IMR-90 (cell line): ENCODE data around the gene FYCO1. TPM values are rescaled to one million over a fixed set of nuclear protein-coding genes. Genes with fewer than 3 reads are reported as not detected.

Source experiments
- ATAC-seq: fragments of 200-7000 bp; cut with Tn5 transposase; 2 replicates; pipeline ENCODE4 v1.9.1; 2020; ENCODE audit warnings: low read depth, mild to moderate bottlenecking, moderate library complexity
- BruUV-seq: library from RNA; stranded (reverse); fragments of 400-500 nt; replicated peaks from 2 replicates; lab custom pipeline; 2021; lab: Mats Ljungman, UMichigan
- CTCF ChIA-PET: fragments of 300-600 bp; formaldehyde crosslinking; extraction: SDS; loops from one replicate; lab custom pipeline; 2021; ENCODE audit warnings: antibody characterized with exemption; lab: Yijun Ruan, JAX
- POLR2A ChIA-PET: fragments of 300-600 bp; sonication (Branson Sonifier 250); formaldehyde crosslinking; loops from one replicate; lab custom pipeline; 2022; ENCODE audit warnings: antibody characterized with exemption; ENCODE audit not compliant: unreplicated experiment; lab: Charles Lee
- DNase-seq: peaks from one replicate; pipeline ENCODE4 v3.0.0; 2013
- H2AFZ ChIP-seq: replicated peaks from 2 replicates; pipeline ENCODE3; 2013; ENCODE audit warnings: low read length, mild to moderate bottlenecking; ENCODE audit not compliant: poor library complexity
- H2AK5ac ChIP-seq: 2 replicates; pipeline ENCODE4 v1.6.1; 2013; ENCODE audit warnings: low read depth, low read length, inconsistent platforms
- H2AK9ac ChIP-seq: replicated peaks from 2 replicates; pipeline ENCODE3; 2013; ENCODE audit warnings: mild to moderate bottlenecking, low read depth, low read length, moderate library complexity; ENCODE audit not compliant: poor library complexity
- H2BK120ac ChIP-seq: 2 replicates; pipeline ENCODE4 v1.6.1; 2013; ENCODE audit warnings: low read depth, low read length, inconsistent platforms
- H2BK15ac ChIP-seq: 3 replicates; pipeline ENCODE4 v1.6.1; 2013; ENCODE audit warnings: low read depth, low read length, inconsistent platforms
- H2BK20ac ChIP-seq: 2 replicates; pipeline ENCODE4 v1.6.1; 2013; ENCODE audit warnings: low read depth, mild to moderate bottlenecking, inconsistent platforms, low read length, moderate library complexity
- H2BK5ac ChIP-seq: 2 replicates; pipeline ENCODE4 v1.6.1; 2013; ENCODE audit warnings: mild to moderate bottlenecking, low read depth, low read length, inconsistent platforms; ENCODE audit not compliant: poor library complexity, severe bottlenecking
- H3K14ac ChIP-seq: replicated peaks from 2 replicates; pipeline ENCODE4 v1.6.1; 2013; ENCODE audit warnings: low read depth, low read length, inconsistent platforms
- H3K18ac ChIP-seq: 2 replicates; pipeline ENCODE4 v1.6.1; 2013; ENCODE audit warnings: low read depth, low read length, control low read depth
- H3K23ac ChIP-seq: 2 replicates; pipeline ENCODE4 v1.6.1; 2013; ENCODE audit warnings: low read depth, low read length, inconsistent platforms
- H3K27ac ChIP-seq: 2 replicates; pipeline ENCODE4 v1.5.1; 2013; ENCODE audit warnings: mild to moderate bottlenecking, control low read depth, low read length; ENCODE audit not compliant: insufficient read depth
- H3K27me3 ChIP-seq: 2 replicates; pipeline ENCODE4 v1.6.1; 2013; ENCODE audit warnings: low read length; ENCODE audit not compliant: control insufficient read depth, insufficient read depth
- H3K36me3 ChIP-seq: 2 replicates; pipeline ENCODE4 v1.6.1; 2013; ENCODE audit warnings: low read length, mixed read lengths; ENCODE audit not compliant: control insufficient read depth, insufficient read depth
- H3K4ac ChIP-seq: 2 replicates; pipeline ENCODE4 v1.6.1; 2013; ENCODE audit warnings: low read depth, low read length, inconsistent platforms
- H3K4me1 ChIP-seq: 2 replicates; pipeline ENCODE4 v1.6.1; 2013; ENCODE audit warnings: low read length, mixed read lengths; ENCODE audit not compliant: control insufficient read depth, insufficient read depth
- H3K4me2 ChIP-seq: 2 replicates; pipeline ENCODE4 v1.6.1; 2013; ENCODE audit warnings: low read depth, mild to moderate bottlenecking, control low read depth, low read length, moderate library complexity
- H3K4me3 ChIP-seq: 2 replicates; pipeline ENCODE4 v1.5.1; 2013; ENCODE audit warnings: low read depth, mild to moderate bottlenecking, control low read depth, low read length, moderate library complexity; ENCODE audit not compliant: insufficient read depth
- H3K56ac ChIP-seq: 2 replicates; pipeline ENCODE4 v1.6.1; 2013; ENCODE audit warnings: low read length, inconsistent platforms; ENCODE audit not compliant: insufficient read depth; ENCODE audit errors: extremely low read depth
- H3K79me1 ChIP-seq, 2 experiments: 2 replicates each; pipeline ENCODE4 v1.6.1; 2013; ENCODE audit warnings: low read length in 2 of 2, inconsistent platforms in 1 of 2, low read depth in 1 of 2
- H3K9ac ChIP-seq: 2 replicates; pipeline ENCODE4 v1.6.1; 2013; ENCODE audit warnings: low read depth, low read length, control low read depth
- H3K9me1 ChIP-seq: 2 replicates; pipeline ENCODE4 v1.6.1; 2013; ENCODE audit warnings: low read length, inconsistent platforms; ENCODE audit not compliant: insufficient read depth
- H3K9me3 ChIP-seq: 2 replicates; pipeline ENCODE4 v1.6.1; 2013; ENCODE audit warnings: low read length; ENCODE audit not compliant: control insufficient read depth, insufficient read depth
- H4K20me1 ChIP-seq: 2 replicates; pipeline ENCODE4 v1.6.1; 2013; ENCODE audit warnings: low read length, inconsistent platforms; ENCODE audit not compliant: insufficient read depth
- H4K5ac ChIP-seq: 2 replicates; pipeline ENCODE4 v1.6.1; 2013; ENCODE audit warnings: mild to moderate bottlenecking, low read depth, low read length, control low read depth
- H4K8ac ChIP-seq, 2 experiments: 2 replicates each; pipeline ENCODE4 v1.6.1; 2013; ENCODE audit warnings: low read depth in 2 of 2, low read length in 2 of 2, control low read depth in 1 of 2, inconsistent platforms in 1 of 2
- H4K91ac ChIP-seq: 2 replicates; pipeline ENCODE4 v1.6.1; 2013; ENCODE audit warnings: low read depth, low read length, inconsistent platforms; ENCODE audit not compliant: insufficient read depth
- BHLHE40 ChIP-seq: fragments of 150-350 bp; IDR thresholded peaks from 2 replicates; pipeline ENCODE4 v1.6.1; 2016; ENCODE audit warnings: mild to moderate bottlenecking, low read depth, low read length
- CEBPB ChIP-seq: IDR thresholded peaks from 2 replicates; pipeline ENCODE4 v1.6.1; 2012; ENCODE audit warnings: low read depth, low read length, improper control_type of control experiment
- CHD1 ChIP-seq: IDR thresholded peaks from 2 replicates; pipeline ENCODE4 v1.6.1; 2012; ENCODE audit warnings: low read depth, low read length, improper control_type of control experiment
- CTCF ChIP-seq: conservative IDR thresholded peaks from 2 replicates; pipeline ENCODE4 v1.5.1; 2012; ENCODE audit warnings: mild to moderate bottlenecking, low read depth, low read length, improper control_type of control experiment
- ELK1 ChIP-seq: fragments of 150-350 bp; IDR thresholded peaks from 2 replicates; pipeline ENCODE4 v1.6.1; 2016; ENCODE audit warnings: low read depth, mild to moderate bottlenecking, low read length, moderate library complexity, borderline replicate concordance
- FOS ChIP-seq: fragments of 150-350 bp; IDR thresholded peaks from 2 replicates; pipeline ENCODE4 v1.6.1; 2016; ENCODE audit warnings: low read depth, low read length
- MAZ ChIP-seq: IDR thresholded peaks from 2 replicates; pipeline ENCODE4 v1.6.1; 2012; ENCODE audit warnings: low read depth, mild to moderate bottlenecking, low read length, improper control_type of control experiment, moderate library complexity, borderline replicate concordance
- MXI1 ChIP-seq: IDR thresholded peaks from 2 replicates; pipeline ENCODE4 v1.6.1; 2012; ENCODE audit warnings: low read depth, mild to moderate bottlenecking, low read length, moderate library complexity, borderline replicate concordance
- POLR2A ChIP-seq: IDR thresholded peaks from 2 replicates; pipeline ENCODE4 v1.6.1; 2012; ENCODE audit warnings: mild to moderate bottlenecking, low read depth, low read length
- RAD21 ChIP-seq: IDR thresholded peaks from 2 replicates; pipeline ENCODE4 v1.6.1; 2012; ENCODE audit warnings: low read length, improper control_type of control experiment
- RCOR1 ChIP-seq: IDR thresholded peaks from 2 replicates; pipeline ENCODE4 v1.6.1; 2012; ENCODE audit warnings: mild to moderate bottlenecking, low read length, improper control_type of control experiment; ENCODE audit not compliant: insufficient replicate concordance
- RFX5 ChIP-seq: IDR thresholded peaks from 2 replicates; pipeline ENCODE4 v1.8.0; 2012; ENCODE audit warnings: low read depth, mild to moderate bottlenecking, low read length, moderate library complexity
- SMC3 ChIP-seq: fragments of 150-350 bp; IDR thresholded peaks from 2 replicates; pipeline ENCODE4 v1.6.1; 2016; ENCODE audit warnings: low read depth, mild to moderate bottlenecking, antibody characterized with exemption, low read length, moderate library complexity
- USF2 ChIP-seq: fragments of 150-350 bp; IDR thresholded peaks from 2 replicates; pipeline ENCODE4 v1.6.1; 2017; ENCODE audit warnings: mild to moderate bottlenecking, antibody characterized with exemption, low read length, low read depth
- WGBS, 2 experiments: methylation state at CpG; one replicate each; pipeline versions ENCODE4 v1.1.5 to v1.1.7; 2013; ENCODE audit warnings: missing lambda C conversion rate in 2 of 2; ENCODE audit not compliant: insufficient read length in 1 of 2; ENCODE audit errors: extremely low coverage in 2 of 2; 5-methylcytosine and 5-hydroxymethylcytosine counted together
- dilution Hi-C: fragments of 300-500 bp; cut with HindIII; formaldehyde crosslinking; loops from one replicate; pipeline ENCODE4 v1.14.3; 2018; ENCODE audit warnings: low sequenced_read_pairs; ENCODE audit not compliant: unreplicated experiment
- in situ Hi-C: fragments of 300-500 bp; cut with MboI; formaldehyde crosslinking; loops from 3 replicates; pipeline ENCODE4 v1.14.3; 2019; ENCODE audit warnings: low sequenced_read_pairs, inconsistent platforms, mixed read lengths
- intact Hi-C: fragments of 100-400 bp; cut with micrococcal nuclease; formaldehyde crosslinking; loops from 2 replicates; pipeline ENCODE4 v1.10.0; 2022
- polyA plus RNA-seq, 3 experiments: library from polyadenylated mRNA; depleted of rRNA; stranded (reverse); fragments of >200 nt; gene quantifications; 2 replicates each; pipeline ENCODE4 v1.2.3, GENCODE V29; 2012; ENCODE audit warnings: low replicate concordance in 1 of 3
- total RNA-seq: library from RNA; depleted of rRNA; stranded (reverse); fragments of >200 nt; gene quantifications from 2 replicates; pipeline ENCODE4 v1.2.3, GENCODE V29; 2012

Gene FYCO1
- total and polyA plus RNA-seq, 2 of the 4 experiments (the other 2 are of a cell fraction) = 13.7 to 20.1 TPM

- no TSS peak for BruUV-seq
- intact Hi-C loops = no loop called here
These were observed 44.7 kb downstream of the FYCO1 start for GRCh38 chr3:45950686-45951600.

More at GRCh38 chr3:45950686-45951600, 44.7 kb downstream of the FYCO1 start:
- no peaks in the 10 kb centered on the region for H3K27me3 ChIP-seq
- no peak overlapping the region for H3K4me3 ChIP-seq
- H3K4ac ChIP-seq = 0 out of 2 replicates have a peak overlapping the region, but pooled peaks have one; percentile 8
- no peak overlapping the region for H2AK9ac ChIP-seq
- H2AFZ ChIP-seq = no peak overlapping the region
- H3K18ac ChIP-seq = no peak overlapping the region
- no peak overlapping the region for H3K9ac ChIP-seq
- peaks cover 0 to 4% of the 10 kb centered on the region in 2 experiments; a peak in 1 of 4 replicates for H3K79me1 ChIP-seq
- H3K23ac ChIP-seq = no peak overlapping the region
- no peak overlapping the region for H2BK5ac ChIP-seq
- TF ChIP-seq SMC3 (no peak), CTCF (no peak), RAD21 (no peak), ELK1 (no peak), BHLHE40 (no peak), RFX5 (no peak), CHD1 (no peak), FOS (no peak), MXI1 (no peak), USF2 (no peak), POLR2A (no peak), CEBPB (no peak), RCOR1 (no peak), MAZ (no peak)
- in situ Hi-C loops (no loop called here), dilution Hi-C loops (no loop called here)
- H3K9me1 ChIP-seq = peaks cover 34% of the 10 kb centered on the region
- peaks cover 66% of the 10 kb centered on the region for H3K36me3 ChIP-seq
- H3K27ac ChIP-seq = no peak overlapping the region
- peaks cover 35% of the 10 kb centered on the region for H3K4me1 ChIP-seq
- no peak overlapping the region for H2BK20ac ChIP-seq
- ChIA-PET CTCF (interaction anchor here (0.6 kb wide), 2 partner anchors 42 to 1319 kb away, joined by 3 to 4 read pairs; no protein-coding TSS in a partner anchor), POLR2A (no interaction called here)
- peak overlapping the region; percentile 56 for H2AK5ac ChIP-seq
- ATAC-seq = no peak
- H3K9me3 ChIP-seq = no peaks in the 10 kb centered on the region
- H3K56ac ChIP-seq = no peak overlapping the region
- H4K5ac ChIP-seq = no peak overlapping the region
- peaks cover 7% of the 10 kb centered on the region; the same call in 1 of the 2 replicates for H4K20me1 ChIP-seq
- no peak overlapping the region for H2BK15ac ChIP-seq
- no peak overlapping the region for H3K4me2 ChIP-seq
- WGBS, 2 experiments = no CpG with 5 or more reads among the region's 6 CpGs
- DNase-seq = no peak
- H4K8ac ChIP-seq = no peak overlapping the region
- no peak overlapping the region for H4K91ac ChIP-seq
- H3K14ac ChIP-seq = no peak overlapping the region
- no peak overlapping the region for H2BK120ac ChIP-seq
